Activated naive CD4-positive, alpha-beta T cell treated with anti-CD3 and anti-CD28 coated beads, Interleukin-2, amount 50 U/mL, for 16 hours (primary cell): ENCODE measurements around the gene CLASP1.
"Not testable (repeated sequence)": the region's sequence is repeated elsewhere in the genome, so short reads cannot be mapped to it uniquely, and the experiment has no call there.

Experiments used
- DNase-seq: peaks from one replicate; pipeline ENCODE4 v3.0.0-alpha.2; 2020

Gene CLASP1

DNA sequence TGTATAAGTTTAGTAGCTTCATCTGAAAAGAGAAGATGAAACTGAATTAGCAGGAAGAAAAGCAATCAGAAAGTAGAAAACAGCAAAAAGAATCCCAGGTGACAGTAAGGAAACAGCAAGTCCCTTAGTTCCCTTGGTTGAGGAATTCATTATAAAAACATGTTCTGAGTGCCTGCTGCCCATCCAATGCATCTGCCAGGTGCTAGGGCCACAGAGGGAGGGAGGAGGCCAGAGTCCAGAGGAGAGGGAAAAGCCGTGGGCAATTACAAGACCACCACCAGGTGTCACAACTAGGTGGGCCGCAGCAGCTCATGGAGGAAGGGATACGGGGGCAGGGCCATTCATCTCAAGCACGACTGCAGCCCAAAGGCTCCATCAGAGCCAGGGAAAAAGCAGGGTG, 308.3 kb downstream of the CLASP1 start:
- no peak for DNase-seq

DNA sequence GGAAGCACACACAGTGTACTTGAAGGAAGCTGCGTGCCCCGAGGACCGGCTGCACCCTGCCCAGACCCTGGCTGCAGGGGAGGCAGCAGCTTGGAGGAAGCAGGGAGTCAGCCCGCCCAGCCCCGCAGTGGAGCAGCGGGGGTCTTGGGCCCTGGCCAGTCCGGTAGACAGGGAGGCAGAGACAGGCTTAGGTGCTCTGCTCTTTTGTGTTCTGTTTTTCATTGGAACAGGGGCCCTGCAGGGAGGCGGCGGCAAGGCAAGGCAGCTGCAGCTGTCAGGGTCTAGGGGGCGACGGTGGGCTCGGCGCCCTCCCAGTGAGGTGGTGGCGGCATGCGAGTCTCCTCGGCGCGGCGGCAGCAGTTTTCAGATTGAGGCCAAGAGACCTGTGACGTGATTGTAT, 311.0 kb downstream of the CLASP1 start:
- DNase-seq, result no peak

DNA sequence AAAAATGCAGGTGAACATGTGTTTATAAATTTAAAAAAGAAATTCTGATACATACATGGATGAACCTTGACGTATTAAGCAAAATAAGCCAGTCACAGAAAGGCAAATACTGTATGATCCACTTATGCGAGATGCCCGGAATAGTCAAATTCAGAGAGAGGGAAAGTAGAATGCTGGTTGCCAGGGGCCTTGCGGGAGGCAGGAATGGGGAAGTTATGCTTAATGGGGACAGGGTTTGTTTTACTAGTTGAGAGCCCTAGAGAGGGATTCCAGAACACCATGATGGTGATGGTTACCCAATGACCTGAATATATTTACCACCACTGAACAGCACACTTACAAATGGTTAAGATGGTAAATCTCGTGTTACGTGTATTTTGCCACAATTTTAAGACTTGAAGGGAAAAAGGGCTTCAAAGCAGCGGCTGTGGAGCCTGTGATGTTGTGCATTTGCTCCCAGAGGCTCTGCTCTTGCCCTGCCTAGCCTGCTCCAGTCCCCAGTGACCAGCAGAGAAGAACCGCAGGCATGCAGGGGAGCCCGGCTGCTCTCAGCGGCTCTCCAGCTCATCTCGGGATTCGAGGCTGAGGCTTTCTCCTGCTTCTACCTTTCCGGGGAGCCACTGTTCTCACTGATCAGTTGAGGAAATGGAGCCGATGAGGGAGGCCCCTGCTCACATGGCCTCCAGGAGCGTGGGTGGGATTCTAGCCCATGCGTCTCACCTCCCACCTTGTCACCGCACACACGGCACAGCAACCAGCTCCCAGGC, 312.6 kb downstream of the CLASP1 start:
- no peak for DNase-seq

DNA sequence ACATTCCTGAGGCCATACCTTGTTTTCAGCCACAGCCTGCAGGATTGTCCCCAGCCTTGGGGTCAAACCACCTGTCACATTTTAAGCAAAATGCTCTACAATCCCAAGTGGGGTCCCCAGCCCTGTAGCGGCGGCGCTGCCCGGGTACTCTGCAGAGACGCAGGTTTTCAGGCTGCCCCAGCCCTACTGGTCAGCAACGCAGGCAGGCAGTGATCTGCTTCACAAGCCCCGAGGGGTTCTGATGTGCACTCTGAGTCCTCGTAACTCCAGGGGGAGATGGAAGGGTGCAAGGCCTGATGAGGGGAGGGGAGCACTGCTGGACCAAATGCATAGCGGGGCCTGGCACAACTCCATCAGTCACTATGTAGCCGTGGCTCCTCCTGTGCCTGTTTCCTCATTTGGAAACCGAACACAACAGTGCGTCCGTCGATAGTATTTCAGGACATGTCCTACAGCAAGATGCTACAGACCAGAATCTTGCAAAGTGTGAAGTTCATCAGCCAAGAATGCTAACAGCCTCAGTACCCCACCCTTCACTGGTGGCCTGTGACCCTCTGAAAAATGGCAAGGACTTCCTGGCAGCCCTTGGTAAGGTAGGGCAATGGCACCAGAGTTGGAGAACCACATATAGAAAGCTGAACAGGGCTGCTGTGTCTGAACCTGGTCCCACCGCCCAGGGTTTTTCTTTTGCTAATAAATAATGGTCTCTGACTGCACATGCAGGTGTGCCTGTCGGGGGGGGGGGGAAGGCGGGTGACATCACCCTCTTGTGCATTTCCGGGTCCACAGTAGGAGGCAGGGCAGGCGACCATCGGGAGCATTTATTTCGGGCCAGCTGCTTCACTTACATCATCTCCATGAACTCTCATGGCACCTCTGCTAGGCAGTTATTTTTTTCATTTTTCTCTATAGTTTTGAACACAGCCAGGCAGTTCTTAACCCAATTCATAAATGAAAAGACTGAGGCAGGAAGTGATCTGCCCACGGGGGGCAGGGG, 313.7 kb downstream of the CLASP1 start:
- DNase-seq, result no peak

DNA sequence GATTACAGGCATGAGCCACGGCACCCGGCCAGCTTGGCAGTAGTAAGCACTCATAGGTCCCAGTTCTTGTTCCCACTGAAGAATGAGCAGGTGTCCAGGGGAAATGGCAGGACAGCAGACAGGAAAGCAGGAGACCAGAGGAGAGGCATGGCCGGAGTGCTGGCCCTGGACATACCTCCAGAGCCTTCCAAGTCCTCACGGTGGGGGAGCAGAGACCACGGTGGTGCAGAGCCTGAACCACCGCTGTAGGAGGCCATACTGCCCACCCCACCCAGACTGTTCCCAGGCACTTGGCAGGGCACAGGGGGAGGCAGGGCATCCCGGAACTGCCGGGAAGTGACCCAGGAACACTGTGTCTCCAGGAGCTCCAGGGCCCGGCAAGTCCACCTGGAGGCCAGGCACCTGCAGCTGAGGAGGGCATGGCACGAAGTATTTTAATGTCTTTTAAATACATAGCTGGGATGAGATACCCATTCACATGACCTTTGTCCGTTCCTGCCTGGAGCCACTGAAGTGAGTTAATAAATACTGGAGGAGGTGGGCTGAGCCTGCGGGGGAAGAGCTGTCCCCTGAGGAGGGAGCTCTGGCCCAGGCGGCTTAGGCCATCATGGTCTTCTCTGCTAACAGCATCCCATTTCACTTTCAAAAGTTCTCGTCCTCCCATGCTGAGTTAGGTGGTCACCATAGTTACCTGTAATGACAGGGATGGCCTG, 314.5 kb downstream of the CLASP1 start:
- no peak for DNase-seq

DNA sequence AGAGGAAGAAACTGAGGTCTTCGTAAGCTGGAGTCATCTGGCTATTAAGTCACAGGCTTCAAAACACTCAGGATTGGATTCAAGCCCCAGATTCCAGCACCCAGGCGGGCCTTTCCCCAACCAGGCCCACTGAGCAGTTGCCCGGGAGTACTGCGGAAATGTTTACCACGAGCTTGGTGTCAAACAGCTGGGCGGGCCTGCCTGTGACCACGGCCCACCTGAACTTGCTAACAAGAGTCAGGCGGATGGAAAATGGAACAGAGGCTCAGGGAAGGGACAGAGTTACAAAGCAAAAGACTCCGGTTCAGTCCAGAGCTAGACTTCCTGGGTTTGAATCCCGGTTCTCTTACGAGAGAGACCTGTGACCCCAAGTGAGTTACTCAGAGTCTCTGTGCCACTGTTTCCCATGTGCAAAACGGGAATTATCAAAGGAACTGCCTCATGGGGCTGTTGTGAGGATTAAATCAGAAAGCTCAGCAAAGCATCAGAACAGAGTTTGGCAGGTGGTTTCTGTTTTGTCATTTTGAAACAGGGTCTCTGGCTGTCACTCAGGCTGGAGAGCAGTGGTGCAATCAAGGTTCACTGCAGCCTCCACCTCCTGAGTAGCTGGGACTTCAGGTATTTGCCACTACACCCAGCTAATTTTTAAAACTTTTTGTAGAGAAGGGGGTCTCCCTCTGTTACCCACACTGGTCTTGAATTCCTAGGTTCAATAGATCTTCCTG, 315.3 kb downstream of the CLASP1 start:
- DNase-seq, result no peak

DNA sequence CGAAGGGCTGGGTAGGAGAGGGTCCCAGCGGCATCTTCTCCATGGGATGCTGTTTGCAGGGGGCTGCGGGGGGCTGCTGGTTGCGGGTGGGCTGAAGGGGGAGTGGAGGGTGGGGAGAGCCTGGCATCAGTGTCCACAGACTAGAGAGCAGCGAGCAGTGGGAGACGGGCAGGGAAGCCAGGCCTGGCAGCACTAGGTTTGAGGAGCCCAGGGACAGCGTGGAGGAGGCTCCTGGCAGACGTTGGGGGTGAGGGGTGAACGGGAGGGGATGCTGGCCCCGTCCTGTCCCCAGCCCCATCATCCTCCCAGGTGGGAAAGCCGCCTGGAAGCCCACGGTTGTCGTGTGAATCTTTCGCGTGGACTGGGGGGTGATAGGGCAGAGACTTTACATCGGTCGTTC, 316.0 kb downstream of the CLASP1 start:
- no peak for DNase-seq

DNA sequence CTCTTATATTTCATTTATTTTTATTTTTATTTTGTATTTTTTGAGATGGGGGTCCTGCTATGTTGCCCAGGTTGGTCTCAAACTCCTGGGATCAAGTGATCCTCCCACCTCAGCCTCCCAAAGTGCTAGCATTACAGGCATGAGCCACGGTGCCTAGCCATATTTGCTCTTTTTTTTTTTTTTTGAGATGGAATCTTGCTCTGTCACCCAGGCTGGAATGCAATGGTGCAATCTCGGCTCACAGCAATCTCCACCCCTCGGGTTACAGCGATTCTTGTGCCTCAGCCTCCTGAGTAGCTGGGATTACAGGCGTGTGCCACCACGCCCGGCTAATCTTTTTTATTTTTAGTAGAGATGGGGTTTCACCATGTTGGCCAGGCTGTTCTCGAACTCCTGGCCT, 317.9 kb downstream of the CLASP1 start:
- not testable (repeated sequence) for DNase-seq

DNA sequence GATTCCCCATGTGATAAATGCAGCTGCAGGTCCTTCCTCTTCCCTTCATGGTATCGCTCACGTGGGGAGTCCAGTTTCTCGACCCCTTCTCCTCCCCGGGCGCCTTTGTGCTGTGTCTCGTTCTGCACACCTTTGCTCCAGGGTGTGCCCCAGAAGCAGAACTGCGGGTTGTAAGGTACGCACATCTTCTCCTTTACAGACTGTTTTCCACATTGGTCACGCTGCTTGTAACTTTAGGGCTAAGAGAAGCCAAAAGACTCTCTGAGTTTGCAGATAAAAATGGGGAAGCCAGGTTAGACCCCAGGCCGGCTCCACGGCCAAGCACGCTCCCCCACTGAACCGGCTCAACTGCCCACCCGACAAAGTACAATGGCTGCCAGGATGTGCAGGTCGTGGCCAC, 318.3 kb downstream of the CLASP1 start:
- DNase-seq, result no peak

DNA sequence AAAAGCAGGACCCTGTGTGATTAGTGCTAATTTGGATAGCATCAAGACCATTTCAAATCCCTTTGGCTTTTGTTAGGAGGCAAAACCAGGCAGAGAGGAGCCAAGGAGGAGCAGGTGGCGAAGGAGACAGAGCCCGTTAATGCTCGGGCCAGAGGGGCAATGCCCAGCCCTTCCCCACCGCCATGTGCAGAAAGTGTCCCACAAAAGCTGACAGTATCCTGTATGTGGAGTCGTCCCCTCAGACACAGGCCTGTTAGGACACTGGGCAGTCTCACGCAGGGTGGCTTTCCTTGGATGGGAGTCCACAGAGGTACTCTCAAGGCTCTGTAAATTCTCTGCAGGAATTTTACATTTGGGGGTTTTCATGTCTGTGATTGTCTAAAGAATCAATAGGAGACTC, 319.5 kb downstream of the CLASP1 start:
- no peak for DNase-seq

DNA sequence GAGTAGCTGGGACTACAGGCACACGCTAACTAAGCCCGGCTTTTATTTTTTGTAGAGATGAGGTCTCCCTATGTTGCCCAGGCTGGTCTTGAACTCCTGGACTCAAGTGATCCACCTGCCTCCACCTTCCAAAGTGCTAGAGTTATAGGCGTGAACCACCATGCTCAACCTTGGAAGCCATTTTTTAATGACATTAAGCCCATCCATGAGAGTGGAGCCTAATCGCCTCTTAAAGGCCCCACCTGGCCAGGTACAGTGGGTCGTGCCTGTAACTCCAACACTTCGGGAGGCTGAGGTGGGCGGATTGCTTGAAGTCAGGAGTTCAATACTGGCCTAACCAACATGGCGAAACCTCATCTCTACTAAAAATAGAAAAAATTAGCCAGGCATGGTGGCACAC, 322.6 kb downstream of the CLASP1 start:
- DNase-seq, result no peak

DNA sequence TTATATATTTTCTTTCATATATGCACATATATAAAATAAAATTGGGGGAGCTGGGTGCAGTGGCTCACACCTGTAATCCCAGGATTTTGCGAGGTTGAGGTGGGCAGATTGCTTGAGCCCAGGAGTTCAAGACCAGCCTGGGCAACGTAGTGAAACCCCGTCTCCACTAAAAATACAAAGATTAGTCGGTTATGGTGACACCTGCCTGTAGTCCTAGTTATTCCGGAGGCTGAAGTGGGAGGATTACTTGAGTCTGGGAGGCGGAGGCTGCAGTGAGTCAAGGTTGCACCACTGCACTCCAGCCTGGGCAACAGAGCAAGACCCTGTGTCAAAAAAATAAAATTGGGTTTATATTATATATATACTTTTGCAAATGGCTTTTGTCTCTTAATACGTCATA, 324.7 kb downstream of the CLASP1 start:
- no peak for DNase-seq

DNA sequence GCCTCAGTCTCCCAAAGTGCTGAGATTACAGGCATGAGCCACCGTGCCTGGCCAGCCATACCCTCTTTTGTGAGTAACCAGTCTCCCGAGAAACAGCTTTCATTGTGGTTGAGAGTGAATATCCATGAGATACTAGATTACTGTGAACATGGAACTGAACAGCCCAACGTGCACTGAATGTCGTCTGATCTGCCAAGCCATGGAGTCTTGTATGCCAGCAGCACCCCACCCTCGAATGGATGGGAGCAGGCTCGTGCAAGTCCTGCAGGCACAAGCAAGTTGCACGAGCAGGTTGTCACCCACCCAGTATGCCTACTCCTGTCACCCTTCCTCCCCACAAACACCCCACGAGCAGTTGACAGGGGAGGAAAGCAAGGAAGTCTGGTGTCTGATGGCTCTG, 327.8 kb downstream of the CLASP1 start:
- no peak for DNase-seq

DNA sequence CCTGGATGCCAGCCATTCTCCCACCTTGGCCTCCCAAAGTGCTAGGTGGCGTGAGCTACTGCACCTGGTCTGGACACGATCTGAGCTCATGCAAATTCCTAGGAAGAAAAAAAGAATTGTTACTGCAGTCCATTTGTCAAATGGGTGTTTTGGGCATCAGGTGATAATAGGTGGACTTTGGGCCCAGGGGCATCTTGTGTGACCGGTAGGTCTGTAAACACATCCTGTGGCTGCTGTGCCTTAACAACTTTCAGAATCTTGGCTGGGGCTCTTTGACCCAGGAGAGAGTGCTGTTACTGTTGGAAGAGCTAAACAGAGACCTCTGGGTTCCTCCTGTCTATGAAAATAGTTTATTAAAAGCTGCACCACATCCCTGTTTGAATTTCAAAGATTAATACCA, 329.3 kb downstream of the CLASP1 start:
- no peak for DNase-seq

DNA sequence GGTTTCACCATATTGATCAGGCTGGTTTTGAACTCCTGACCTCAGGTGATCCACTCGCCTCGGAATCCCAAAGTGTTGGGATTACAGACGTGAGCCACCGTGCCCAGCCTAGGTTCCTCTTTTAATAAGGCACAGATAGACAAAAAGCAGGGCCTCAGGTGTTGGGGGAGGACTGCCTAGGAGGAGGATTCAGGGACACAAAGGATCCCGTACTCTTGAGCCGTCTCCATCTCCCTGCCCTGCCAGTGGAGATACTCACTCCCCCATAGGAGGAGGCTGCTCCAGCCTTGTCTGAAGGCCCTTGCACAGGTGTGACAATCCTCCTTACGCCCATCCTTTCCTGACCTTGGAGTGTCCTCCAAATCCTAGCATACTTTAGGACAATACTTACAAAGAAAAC, 332.3 kb downstream of the CLASP1 start:
- no peak for DNase-seq

DNA sequence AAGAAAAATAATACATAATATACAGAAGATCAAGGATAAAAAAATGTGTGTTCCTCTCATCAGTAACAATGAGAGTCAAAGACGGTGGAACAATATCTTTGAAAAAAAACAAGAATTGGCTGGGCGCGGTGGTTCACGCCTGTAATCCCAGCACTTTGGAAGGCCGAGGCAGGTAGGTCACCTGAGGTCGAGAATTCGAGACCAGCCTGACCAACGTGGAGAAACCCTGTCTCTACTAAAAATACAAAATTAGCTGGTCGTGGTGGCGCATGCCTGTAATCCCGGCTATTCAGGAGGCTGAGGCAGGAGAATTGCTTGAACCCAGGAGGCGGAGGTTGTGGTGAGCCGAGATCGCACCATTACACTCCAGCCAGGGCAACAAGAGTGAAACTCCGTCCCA, 335.6 kb downstream of the CLASP1 start:
- not testable (repeated sequence) for DNase-seq

DNA sequence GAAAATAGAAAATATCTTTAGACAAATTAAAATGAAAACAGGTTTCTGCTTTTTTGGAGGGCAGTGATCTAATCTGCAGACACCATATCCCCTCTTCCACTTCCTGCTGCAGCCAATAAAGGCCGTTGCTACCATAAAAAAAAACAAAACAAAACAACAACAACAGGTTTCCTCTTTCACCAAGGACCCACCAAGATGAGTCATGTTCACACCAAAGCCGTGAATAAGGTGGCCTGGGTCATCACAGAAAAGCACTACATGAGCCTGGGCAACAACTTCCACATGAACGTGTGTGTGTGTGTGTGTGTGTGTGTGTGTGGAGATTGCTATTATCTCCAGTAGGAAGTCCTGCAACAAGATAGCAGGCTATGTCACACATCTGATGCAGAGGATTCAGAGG, 339.5 kb downstream of the CLASP1 start:
- DNase-seq, result no peak

DNA sequence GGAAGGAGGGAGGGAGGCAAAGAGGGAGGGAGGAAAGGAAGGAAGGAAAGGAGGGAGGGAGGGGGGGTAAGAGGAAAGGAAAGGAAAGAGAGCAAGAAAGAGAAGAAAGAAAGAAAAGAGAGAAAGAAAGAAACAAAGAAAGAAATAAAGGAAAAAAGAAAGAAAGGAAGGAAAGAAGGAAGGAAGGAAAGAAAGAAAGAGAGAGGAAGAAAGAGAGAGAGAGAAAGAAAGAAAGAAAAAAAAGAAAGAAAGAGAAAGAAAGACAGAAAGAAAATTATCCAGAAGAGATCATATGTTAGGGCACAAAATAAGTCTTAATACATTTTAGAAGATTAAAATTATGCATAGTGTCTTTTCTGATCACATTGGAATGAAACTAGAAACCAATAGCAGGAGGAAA, 339.9 kb downstream of the CLASP1 start:
- no peak for DNase-seq

DNA sequence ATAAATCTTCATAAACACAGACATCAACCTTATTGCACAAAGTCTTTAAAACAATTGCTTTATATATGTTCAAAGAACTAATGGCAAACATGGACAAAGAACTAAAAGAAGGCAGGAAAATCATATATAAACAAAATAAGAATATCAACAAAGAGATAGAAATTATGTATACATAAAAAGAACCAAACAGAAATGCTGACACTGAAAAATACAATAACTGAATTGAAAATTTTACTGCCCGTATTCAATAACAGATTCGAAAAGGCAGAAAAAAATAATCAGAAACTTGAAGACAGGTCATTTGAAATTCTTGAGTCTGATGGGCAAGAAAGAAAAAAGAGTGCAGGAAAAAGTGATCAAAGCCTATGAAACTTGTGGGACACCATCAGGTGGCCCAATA, 342.2 kb downstream of the CLASP1 start:
- DNase-seq, result no peak

DNA sequence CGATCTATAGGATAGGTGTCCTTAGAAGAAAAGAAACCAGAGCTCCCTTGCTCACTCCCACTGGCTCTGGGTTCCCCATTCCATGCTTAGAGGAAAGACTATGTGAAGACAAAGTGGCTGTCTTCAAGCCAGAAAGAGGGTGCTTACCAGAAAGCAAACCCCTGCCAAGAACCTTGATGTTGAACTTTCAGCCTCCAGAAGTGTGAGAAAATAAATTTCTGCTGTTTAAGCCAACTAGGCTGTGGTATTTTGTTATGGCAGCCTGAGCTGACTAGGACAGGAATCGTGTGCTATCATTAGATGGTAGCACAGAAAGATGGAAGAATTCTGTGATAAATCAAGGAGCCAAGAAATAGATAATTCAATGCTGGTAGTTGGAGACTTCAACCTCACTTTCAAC, 344.3 kb downstream of the CLASP1 start:
- DNase-seq, result no peak

DNA sequence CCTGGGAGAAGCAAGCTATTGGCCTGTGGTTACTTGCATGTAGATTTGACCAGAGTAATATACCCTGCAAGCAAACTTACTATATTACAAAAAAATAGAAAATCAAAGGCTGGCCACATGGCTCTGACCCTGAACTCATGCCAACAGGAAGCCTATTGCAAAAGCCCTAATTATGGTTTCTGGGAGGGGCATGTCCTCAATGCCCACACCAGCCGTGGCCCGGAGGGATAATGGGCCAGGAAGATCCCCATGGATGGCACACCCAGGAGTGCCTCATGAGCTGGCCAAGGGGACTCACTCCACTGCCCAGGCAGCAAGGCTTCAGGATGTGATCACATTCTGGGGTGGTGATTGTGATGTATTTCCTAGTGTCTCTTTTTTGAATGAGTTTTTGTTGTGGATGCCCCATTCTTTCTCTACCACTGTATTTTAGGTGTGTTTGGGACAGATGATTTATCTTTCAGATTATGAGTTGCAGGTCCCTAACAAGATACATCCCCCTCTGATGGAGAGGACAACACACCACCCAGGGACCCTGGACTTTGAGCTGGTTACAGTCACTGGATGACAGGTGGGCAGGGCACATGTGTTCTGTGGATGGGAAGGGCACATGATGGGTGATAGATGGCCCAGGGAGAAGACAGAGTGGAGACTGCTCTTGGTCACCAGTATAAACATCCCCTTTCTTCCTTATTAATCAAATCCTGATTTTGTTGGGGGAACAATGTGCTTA, 345.6 kb downstream of the CLASP1 start:
- no peak for DNase-seq

DNA sequence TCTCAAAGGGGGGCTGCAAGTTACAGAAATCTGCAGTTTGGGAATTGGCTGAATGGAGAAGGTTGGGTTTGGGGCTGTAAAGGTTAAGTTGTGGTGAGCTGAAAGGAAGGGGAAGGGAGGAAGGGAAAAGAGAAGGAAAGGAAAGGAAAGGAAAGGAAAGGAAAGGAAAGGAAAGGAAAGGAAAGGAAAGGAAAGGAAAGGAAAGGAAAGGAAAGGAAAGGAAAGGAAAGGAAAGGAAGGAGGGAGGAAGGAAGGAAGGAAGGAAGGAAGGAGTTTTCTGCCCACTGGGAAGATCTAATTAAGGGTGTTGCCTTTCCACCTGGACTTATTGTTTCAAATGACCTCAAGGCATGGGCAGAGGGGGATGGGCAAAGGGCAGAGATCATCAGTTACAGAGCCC, 348.1 kb downstream of the CLASP1 start:
- not testable (repeated sequence) for DNase-seq
